SIG-M5 (cell line): Measurements from ENCODE around the gene FAM43A.

Experiments used
- DNase-seq: peaks from one replicate; lab custom pipeline; 2025; lab: John Stamatoyannopoulos, UW

FAM43A gene

GRCh38 chr3:194685718-194686413 lies at the start of gene FAM43A:
TSS of gene FAM43A (plus strand) at chr3:194685883. CDS start at chr3:194686827, 944 bp downstream.
- peak; percentile 33 for DNase-seq

- DNase-seq, result no peak
These were observed 48.6 kb upstream of the FAM43A start for GRCh38 chr3:194637066-194637465.

- no peak for DNase-seq
These were observed 47.9 kb upstream of the FAM43A start for GRCh38 chr3:194637541-194638400.

- no peak for DNase-seq
These were observed 46.6 kb upstream of the FAM43A start for GRCh38 chr3:194638991-194639605.

- no peak for DNase-seq
These were observed 44.9 kb upstream of the FAM43A start for GRCh38 chr3:194640829-194641228.

GRCh38 chr3:194642769-194643168 lies 42.9 kb upstream of the FAM43A start:
- DNase-seq, result no peak

GRCh38 chr3:194647747-194648146 lies 37.9 kb upstream of the FAM43A start:
- DNase-seq, result no peak

- DNase-seq, result no peak
These were observed 31.2 kb upstream of the FAM43A start for GRCh38 chr3:194654443-194654842.

- DNase-seq, result no peak
These were observed 28.2 kb upstream of the FAM43A start for GRCh38 chr3:194657439-194657838.

GRCh38 chr3:194658477-194659242 lies 27.0 kb upstream of the FAM43A start:
- DNase-seq, result no peak

- DNase-seq, result no peak
These were observed 25.9 kb upstream of the FAM43A start for GRCh38 chr3:194659778-194660177.

GRCh38 chr3:194661374-194661773 lies 24.3 kb upstream of the FAM43A start:
- no peak for DNase-seq

- DNase-seq, result no peak
These were observed 23.7 kb upstream of the FAM43A start for GRCh38 chr3:194661946-194662345.

- DNase-seq, result no peak
These were observed 20.8 kb upstream of the FAM43A start for GRCh38 chr3:194664857-194665256.

- no peak for DNase-seq
These were observed 18.3 kb upstream of the FAM43A start for GRCh38 chr3:194667363-194667762.

GRCh38 chr3:194671511-194671899 lies 14.2 kb upstream of the FAM43A start:
- no peak for DNase-seq

GRCh38 chr3:194671900-194672808 lies 13.5 kb upstream of the FAM43A start, which contains the start of gene LSG1:
TSS of gene LSG1 (minus strand) at chr3:194672191. CDS start at chr3:194672162, 29 bp downstream.
- peak; percentile 75 for DNase-seq

GRCh38 chr3:194672876-194673275 lies 12.8 kb upstream of the FAM43A start:
- no peak for DNase-seq

- no peak for DNase-seq
These were observed 11.9 kb upstream of the FAM43A start for GRCh38 chr3:194673761-194674160.

- DNase-seq, result no peak
These were observed 10.5 kb upstream of the FAM43A start for GRCh38 chr3:194675081-194675640.

- DNase-seq, result no peak
These were observed 10.0 kb upstream of the FAM43A start for GRCh38 chr3:194675680-194676079.
